GM04504 (cell line): ENCODE measurements around the gene CCDC28B.

ENCODE experiments used
- DNase-seq: peaks from one replicate; pipeline ENCODE4 v3.0.0-alpha.2; 2012; ENCODE audit warnings: low read depth

The CCDC28B gene

DNA sequence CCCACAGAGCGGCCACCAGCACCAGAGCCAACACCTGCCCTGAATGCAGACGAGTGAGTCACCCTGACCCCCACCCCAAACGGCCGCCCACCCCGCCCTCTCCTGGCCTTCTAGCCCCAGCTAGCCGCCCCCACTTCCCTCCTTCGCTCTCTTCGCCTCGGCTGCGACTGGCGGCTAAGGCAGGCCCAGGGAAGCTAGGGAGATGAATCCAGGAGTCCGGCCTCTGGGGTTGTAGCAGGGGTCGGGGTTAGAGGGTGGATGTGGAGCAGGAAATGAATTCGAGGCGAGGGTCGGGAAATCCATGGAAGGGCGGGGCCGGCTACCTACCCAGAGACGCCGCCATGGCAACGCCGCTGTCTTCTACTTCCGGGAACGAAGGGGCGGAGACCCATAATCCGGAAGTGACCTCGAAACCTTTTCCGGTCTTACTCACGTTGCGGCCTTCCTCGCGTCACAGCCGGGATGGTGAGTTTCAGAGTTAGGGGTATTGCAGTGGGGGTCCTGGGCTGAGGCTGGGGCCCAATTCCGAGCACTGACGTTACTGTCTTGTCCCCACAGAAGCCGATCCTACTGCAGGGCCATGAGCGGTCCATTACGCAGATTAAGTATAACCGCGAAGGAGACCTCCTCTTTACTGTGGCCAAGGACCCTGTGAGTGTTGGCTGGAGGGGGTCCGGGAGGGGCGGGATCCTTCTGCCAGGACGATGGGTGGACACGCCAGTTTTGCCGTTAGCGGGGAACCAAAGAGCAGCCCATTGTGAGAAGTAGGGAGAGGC lies 21.8 kb downstream of the CCDC28B start, which contains the start of the genes EIF3I and TMEM234:
TSS of gene EIF3I (plus strand) at position 428 of the 776 bp plus-strand sequence. CDS start at position 463, 35 bp downstream.
TSS of gene TMEM234 (minus strand) at position 374 of the 776 bp plus-strand sequence. CDS start at position 343, 31 bp downstream.
- peak; percentile 80 for DNase-seq

DNA sequence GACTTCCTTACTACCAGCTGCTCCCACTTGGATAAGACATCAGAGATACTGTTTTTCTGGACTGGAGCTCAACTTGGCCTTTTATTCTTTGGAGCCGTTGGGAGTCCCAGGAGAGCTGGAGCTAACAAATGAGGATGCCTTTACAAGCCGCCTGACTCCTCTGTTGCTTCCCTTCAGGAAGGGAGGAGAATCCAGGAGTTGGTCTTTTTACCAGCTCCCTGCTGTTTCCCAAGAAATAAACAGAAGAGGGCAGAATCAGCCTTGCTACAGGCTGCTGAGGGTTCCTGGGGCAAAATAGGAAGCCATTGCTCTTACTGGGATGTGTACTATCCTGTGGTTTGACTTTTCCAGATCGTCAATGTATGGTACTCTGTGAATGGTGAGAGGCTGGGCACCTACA lies 23.3 kb downstream of the CCDC28B start:
- no peak for DNase-seq

GRCh38 chr1:32224285-32224684 lies 23.9 kb downstream of the CCDC28B start:
- no peak for DNase-seq

GRCh38 chr1:32228771-32229170 lies 28.4 kb downstream of the CCDC28B start:
- DNase-seq: no peak

DNA sequence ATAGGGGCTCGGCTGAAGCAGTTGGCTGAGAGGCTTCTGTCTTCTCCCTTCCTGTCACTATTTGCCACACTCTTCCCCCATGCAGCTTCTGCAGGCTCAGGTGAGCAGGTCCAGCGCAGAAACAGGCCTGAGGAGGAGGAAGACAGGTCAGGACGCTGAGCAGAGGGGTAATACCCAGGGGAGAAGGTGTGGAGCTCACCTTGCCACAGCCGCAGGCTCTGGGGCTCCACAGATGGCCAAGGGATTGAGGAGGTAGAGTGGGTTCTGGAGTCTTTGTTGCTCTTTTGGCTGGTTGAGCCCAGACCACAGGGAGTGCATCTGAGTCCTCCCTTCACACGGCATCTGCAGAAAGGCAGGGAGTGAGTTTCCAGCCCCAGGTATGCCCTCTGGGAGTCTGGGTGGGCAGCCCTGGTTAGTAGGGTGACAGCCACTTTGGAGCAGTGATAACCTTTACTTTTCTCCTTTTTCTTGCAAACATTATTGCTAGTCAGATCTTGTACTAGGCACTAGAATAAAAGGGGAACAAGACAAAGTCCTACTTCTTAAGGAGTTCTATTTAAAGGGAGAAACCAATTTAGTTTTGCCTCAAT lies 31.5 kb downstream of the CCDC28B start:
- DNase-seq: no peak

DNA sequence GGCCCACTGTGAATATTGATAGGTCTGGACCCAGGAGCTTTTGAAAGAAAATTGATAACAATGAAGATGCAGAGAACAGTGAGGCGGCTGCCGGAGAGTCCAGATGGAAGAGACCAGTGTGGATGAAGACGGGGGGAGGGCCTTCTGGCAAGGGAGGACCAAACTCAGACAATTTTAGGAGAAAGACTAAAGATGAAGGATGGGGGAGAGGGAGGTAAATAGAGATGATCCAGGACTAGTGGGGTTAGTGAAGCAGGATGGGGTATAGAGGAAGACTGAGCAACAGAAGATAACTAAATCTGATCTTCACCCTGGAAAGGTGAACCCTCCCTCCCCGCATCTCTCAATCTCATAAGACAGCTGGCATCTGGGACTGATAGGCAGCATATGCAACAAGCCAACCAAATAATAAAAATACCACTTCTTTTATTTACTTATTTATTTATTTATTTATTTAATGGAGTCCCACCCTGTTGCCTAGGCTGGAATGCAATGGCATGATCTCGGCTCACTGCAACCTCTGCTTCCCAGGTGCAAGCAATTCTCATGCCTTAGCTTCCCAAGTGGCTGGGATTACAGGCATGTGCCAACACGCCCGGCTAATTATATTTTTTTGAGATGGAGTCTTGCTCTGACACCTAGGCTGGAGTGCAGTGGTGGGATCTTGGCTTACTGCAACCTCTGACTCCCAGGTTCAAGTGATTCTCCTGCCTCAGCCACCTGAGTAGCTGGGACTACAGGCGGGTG lies 32.3 kb downstream of the CCDC28B start:
- DNase-seq: no peak

GRCh38 chr1:32234792-32235191 lies 34.4 kb downstream of the CCDC28B start:
- DNase-seq: no peak

DNA sequence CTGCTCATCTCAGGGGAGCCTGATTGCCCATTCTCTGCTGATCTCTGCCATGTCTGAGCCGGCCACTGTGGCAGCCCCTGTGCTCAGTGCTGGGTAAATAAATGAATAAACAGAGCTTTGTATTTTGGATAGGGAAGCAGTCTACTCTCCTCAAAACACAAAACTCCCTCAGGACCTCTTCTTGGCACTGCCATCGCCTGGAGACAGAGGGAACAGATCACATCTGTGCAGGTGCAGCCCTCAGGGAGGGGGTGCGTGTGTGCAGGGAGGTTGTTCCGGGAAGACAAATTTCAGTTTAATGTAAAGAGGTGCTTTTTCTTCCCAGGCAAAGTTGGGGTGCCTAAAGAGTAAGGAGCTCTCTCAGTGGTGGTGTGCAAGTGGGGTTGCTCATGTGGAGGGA lies 38.9 kb downstream of the CCDC28B start:
- no peak for DNase-seq

GRCh38 chr1:32239790-32240139 lies 39.4 kb downstream of the CCDC28B start:
- no peak for DNase-seq

GRCh38 chr1:32240140-32240951 lies 40.0 kb downstream of the CCDC28B start:
- no peak for DNase-seq

GRCh38 chr1:32241001-32241763 lies 40.8 kb downstream of the CCDC28B start:
- DNase-seq: no peak

DNA sequence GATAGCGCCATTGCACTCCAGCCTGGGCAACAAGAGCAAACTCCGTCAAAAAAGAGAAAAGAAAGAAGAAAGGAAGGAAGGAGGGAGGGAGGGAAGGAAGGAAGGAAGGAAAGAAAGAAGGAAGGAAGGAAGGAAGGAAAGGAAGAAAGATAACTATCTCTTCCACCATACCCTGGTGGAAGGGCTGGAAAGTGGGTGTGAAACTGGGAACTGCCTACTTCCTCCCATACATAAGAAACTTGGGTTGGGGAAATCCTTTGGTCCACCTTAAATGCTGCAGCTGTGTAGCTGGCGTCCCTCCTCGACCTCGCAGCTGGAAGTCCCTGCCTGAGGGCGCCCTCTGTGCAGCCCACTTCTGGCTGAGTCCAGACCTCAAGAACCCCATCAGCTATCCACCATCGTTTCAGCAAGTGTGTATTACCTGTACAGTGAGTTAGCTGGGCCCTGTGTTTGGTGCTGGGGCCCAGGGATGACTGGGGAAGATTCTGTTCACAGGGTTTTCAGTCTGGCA lies 42.0 kb downstream of the CCDC28B start:
- no peak for DNase-seq

- DNase-seq: peak; percentile 93
Measured at GRCh38 chr1:32246888-32247273, 46.5 kb downstream of the CCDC28B start, which contains the start of gene FAM167B. FAM167B (plus strand) TSS chr1:32247222; CDS start chr1:32247422, 200 bp downstream.

DNA sequence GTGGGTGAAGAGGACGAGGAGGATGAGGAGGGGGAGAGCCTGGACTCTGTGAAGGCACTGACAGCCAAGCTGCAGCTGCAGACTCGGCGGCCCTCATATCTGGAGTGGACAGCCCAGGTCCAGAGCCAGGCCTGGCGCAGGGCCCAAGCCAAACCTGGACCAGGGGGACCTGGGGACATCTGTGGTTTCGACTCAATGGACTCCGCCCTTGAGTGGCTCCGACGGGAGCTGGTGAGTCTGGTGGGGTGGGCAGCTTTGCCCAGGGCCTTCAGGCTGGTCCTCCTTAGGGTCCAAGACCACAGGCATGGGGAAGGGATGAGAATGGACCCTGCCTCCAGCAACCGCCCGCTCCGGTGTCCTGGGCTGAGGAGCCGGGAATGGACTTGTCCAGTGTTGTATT lies 47.1 kb downstream of the CCDC28B start:
- DNase-seq: no peak

DNA sequence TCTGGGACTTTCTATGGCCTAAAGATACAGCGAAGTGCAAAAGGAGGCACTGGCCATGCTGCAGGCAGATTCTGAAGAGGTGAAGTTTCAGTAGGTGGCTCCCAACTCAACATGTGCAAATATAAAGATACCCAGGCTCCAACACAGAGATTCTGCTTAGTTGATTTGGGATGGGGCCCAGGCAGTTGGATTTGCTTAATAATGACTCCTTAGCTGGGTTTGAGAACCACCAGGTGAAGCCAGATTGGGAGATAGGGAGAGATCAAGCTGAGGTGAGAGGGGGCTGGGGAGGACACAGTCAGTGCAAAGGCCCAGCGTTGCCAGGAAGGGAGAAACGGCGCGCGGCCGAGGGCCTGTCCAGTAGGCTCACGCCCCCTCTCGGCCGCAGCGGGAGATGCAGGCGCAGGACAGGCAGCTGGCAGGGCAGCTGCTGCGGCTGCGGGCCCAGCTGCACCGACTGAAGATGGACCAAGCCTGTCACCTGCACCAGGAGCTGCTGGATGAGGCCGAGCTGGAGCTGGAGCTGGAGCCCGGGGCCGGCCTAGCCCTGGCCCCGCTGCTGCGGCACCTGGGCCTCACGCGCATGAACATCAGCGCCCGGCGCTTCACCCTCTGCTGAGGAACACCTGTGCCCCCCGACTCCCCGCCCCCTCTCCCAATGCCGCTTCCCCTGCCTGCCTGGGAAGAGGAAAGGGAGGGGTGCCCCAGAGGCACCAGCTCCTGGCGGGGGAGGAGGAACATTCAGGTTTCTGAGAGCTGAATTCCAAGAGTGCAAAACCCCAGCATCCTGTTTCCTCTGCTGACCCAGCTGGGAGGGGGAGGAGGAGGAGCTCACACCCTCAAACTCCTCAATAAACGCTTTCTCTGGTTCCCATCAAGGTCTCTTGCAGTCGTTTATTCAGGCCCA lies 47.8 kb downstream of the CCDC28B start:
- DNase-seq: no peak

GRCh38 chr1:32249831-32250525 lies 49.6 kb downstream of the CCDC28B start:
- no peak for DNase-seq

DNA sequence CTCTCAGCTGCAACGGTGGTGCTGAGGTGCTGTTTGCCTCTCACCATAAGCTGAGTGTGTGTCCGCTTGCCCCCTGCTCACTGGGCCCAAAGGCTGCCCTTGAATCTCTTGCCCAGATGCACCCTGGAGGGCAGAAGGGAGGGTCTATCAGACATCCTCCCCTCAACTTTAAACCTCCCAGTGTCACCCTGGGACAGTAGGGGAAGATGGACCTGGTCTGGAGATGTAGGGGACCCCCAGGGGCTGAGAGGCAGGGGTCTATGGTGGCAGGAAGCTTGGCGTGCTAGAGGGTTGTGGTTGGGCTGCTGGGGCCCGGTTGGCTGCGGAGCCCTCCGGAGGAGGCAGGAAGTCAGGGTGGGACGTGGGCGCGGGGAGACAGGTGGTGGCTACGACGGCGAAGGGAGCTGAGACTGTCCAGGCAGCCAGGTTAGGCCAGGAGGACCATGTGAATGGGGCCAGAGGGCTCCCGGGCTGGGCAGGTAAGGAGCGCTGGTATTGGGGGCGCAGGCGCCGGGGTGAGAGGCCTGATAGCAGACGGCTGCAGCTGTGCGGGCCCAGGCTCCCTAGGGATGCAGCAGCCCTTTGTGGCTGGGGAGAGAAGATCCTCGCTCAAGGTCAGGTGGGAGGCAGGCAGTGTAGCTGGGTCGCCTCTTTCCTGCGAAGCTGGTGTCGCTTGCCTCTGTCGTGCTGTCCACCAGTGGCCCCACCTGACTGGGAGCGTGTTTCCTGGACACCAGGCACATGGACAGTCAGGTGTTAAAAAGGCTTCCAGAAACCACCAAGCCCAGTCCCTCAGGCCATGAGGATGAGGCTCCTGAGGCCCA lies 50.7 kb downstream of the CCDC28B start, which contains the start of gene LCK:
TSS of gene LCK (plus strand) at position 373 of the 824 bp plus-strand sequence. CDS start 23,065 bp downstream, outside the sequence.
- no peak for DNase-seq
